ENCODE measurements around the gene DHRS1. TPM values are rescaled to one million over a fixed set of nuclear protein-coding genes. Genes with fewer than 3 reads are reported as not detected.

Gene DHRS1
- polyA plus RNA-seq, 1 donor (not counting 4 experiments of a cell fraction or from before 2014, with no cell fraction given), result 65.1 TPM

DNA sequence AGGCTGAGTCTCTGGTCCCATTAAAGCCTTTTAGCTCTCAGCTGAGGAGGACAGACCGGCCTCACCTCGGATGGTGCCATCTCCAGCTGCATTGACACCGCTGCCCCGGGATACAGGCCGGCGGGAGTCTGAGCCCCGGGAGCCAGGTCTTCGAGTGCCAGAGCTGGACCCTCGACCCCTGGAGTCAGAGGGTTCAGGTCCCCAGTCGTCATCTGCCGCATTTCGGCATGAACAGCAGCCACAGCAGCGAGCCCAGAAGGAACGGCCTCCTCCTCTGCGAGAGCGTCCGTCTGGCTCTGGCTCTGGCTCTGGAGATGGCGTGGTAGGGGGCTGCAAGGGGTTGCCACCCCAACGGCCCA lies 37.6 kb downstream of the DHRS1 start:
- FAIRE-seq (no peak), DNase-seq (ENCODE audit: low read depth, low spot score) (no peak)
- Histone ChIP-seq H3K9me1 (ENCODE audit: control insufficient read depth, extremely low read depth, insufficient read depth, low read length) (no peaks in the 10 kb centered on the region), H3K4me2 (ENCODE audit: control insufficient read depth, extremely low read depth, insufficient read depth, low read depth, low read length) (no peak overlapping the region), H3K36me3 (ENCODE audit: control insufficient read depth in 2 of 2, extremely low read depth in 1 of 2, insufficient read depth in 2 of 2, low read length in 2 of 2) (peaks cover 10 to 12% of the 10 kb centered on the region in 2 experiments), H3K9me3 (ENCODE audit: control insufficient read depth, low read depth, low read length) (no peaks in the 10 kb centered on the region), H4K20me1 (ENCODE audit: control insufficient read depth, extremely low read depth, insufficient read depth, low read length) (no peaks in the 10 kb centered on the region), H2AFZ (ENCODE audit: control insufficient read depth, low read length) (no peak overlapping the region), H3K4me1 (ENCODE audit: control insufficient read depth, extremely low read depth, insufficient read depth, low read length) (peaks cover 33% of the 10 kb centered on the region), H3K27me3 (ENCODE audit: control insufficient read depth, extremely low read depth, insufficient read depth, low read length) (no peaks in the 10 kb centered on the region), H3K27ac (ENCODE audit: control insufficient read depth, insufficient read depth, low read length) (no peak overlapping the region), H3K4me3 (ENCODE audit: control insufficient read depth in 2 of 3, extremely low read depth in 1 of 3, insufficient read depth in 2 of 3, low read depth in 1 of 3, low read length in 3 of 3) (no peak overlapping the region), H3K9ac (ENCODE audit: control insufficient read depth, extremely low read depth, insufficient read depth, low read length) (no peak overlapping the region), H3K79me2 (ENCODE audit: control insufficient read depth, insufficient read depth, low read length) (no peaks in the 10 kb centered on the region)
- TF ChIP-seq EZH2 (IDR thresholded peaks at IDR 0.05; ENCODE audit: low read length), result no peak
- no peak for TF ChIP-seq CTCF (optimal IDR thresholded peaks at IDR 0.05 in 1 of 3, IDR thresholded peaks at IDR 0.05 in 1 of 3, conservative IDR thresholded peaks at IDR 0.05 in 1 of 3; ENCODE audit: extremely low read depth in 1 of 3, insufficient read depth in 2 of 3, low read length in 3 of 3)
- dilution Hi-C loops (cut with MboI; ENCODE audit: extremely low pct_ligation_motif_present, low sequenced_read_pairs), result no loop called here

- no peak for FAIRE-seq
- Histone ChIP-seq H3K27me3 (ENCODE audit: control insufficient read depth, extremely low read depth, insufficient read depth, low read length) (no peaks in the 10 kb centered on the region), H3K4me1 (ENCODE audit: control insufficient read depth, extremely low read depth, insufficient read depth, low read length) (peaks cover 33% of the 10 kb centered on the region), H3K9ac (ENCODE audit: control insufficient read depth, extremely low read depth, insufficient read depth, low read length) (no peak overlapping the region), H3K9me1 (ENCODE audit: control insufficient read depth, extremely low read depth, insufficient read depth, low read length) (no peaks in the 10 kb centered on the region), H4K20me1 (ENCODE audit: control insufficient read depth, extremely low read depth, insufficient read depth, low read length) (no peaks in the 10 kb centered on the region), H3K4me3 (ENCODE audit: control insufficient read depth in 2 of 3, extremely low read depth in 1 of 3, insufficient read depth in 2 of 3, low read depth in 1 of 3, low read length in 3 of 3) (no peak overlapping the region), H3K36me3 (ENCODE audit: control insufficient read depth in 2 of 2, extremely low read depth in 1 of 2, insufficient read depth in 2 of 2, low read length in 2 of 2) (peaks cover 5 to 11% of the 10 kb centered on the region in 2 experiments), H2AFZ (ENCODE audit: control insufficient read depth, low read length) (no peak overlapping the region), H3K4me2 (ENCODE audit: control insufficient read depth, extremely low read depth, insufficient read depth, low read depth, low read length) (no peak overlapping the region), H3K9me3 (ENCODE audit: control insufficient read depth, low read depth, low read length) (no peaks in the 10 kb centered on the region), H3K27ac (ENCODE audit: control insufficient read depth, insufficient read depth, low read length) (no peak overlapping the region), H3K79me2 (ENCODE audit: control insufficient read depth, insufficient read depth, low read length) (no peaks in the 10 kb centered on the region)
- TF ChIP-seq EZH2 (IDR thresholded peaks at IDR 0.05; ENCODE audit: low read length) (no peak), CTCF (optimal IDR thresholded peaks at IDR 0.05 in 1 of 3, IDR thresholded peaks at IDR 0.05 in 1 of 3, conservative IDR thresholded peaks at IDR 0.05 in 1 of 3; ENCODE audit: extremely low read depth in 1 of 3, insufficient read depth in 2 of 3, low read length in 3 of 3) (no peak)
- DNase-seq (ENCODE audit: low read depth, low spot score), result no peak
- dilution Hi-C loops (cut with MboI; ENCODE audit: extremely low pct_ligation_motif_present, low sequenced_read_pairs), result no loop called here
These were observed 38.2 kb downstream of the DHRS1 start for GRCh38 chr14:24261256-24261968.

All from keratinocyte (primary cell).